Uterus (tissue), 4 donors: ENCODE results near the gene SLX4IP. TPM values are rescaled to one million over a fixed set of nuclear protein-coding genes. Genes with fewer than 3 reads are reported as not detected.

Source experiments
- DNase-seq, 2 donors: peaks; one replicate each; pipeline ENCODE4 v3.0.0-alpha.2; 2019 to 2020
- H3K27ac ChIP-seq, 2 donors: fragments of 200-600 bp; sonication (generic); 1 replicate in 1 of 2; 2 replicates in 1 of 2; pipeline ENCODE4 v1.5.1; 2016 to 2018
- H3K27me3 ChIP-seq, 2 donors: fragments of 200-600 bp; sonication (generic); one replicate each; pipeline ENCODE4 v1.5.1; 2018 to 2019; ENCODE audit warnings: control low read depth in 1 of 2
- H3K36me3 ChIP-seq, 2 donors: fragments of 200-600 bp; sonication (generic); one replicate each; pipeline ENCODE4 v1.5.1; 2019; ENCODE audit warnings: control low read depth in 1 of 2
- H3K4me1 ChIP-seq, 2 donors: fragments of 200-600 bp; sonication (generic); one replicate each; pipeline ENCODE4 v1.5.1; 2018 to 2019; ENCODE audit warnings: control low read depth in 1 of 2
- H3K4me3 ChIP-seq, 2 donors: fragments of 200-600 bp; sonication (generic); 1 replicate in 1 of 2; 2 replicates in 1 of 2; pipeline ENCODE4 v1.5.1; 2018 to 2019; ENCODE audit warnings: mild to moderate bottlenecking in 1 of 2
- H3K9me3 ChIP-seq, 2 donors: fragments of 200-600 bp; sonication (generic); one replicate each; pipeline ENCODE4 v1.5.1; 2019; ENCODE audit warnings: control low read depth in 1 of 2
- POLR2A ChIP-seq, 2 donors: fragments of 450-650 bp; IDR thresholded peaks; one replicate each; pipeline ENCODE4 v1.6.1; 2016; ENCODE audit warnings: antibody characterized with exemption in 2 of 2, mild to moderate bottlenecking in 1 of 2, moderate library complexity in 1 of 2
- intact Hi-C: fragments of 100-400 bp; cut with DNase I; formaldehyde crosslinking; loops from one replicate; pipeline ENCODE4 v1.15.1; 2023; ENCODE audit warnings: low total_unique reads
- total RNA-seq, 4 donors: library from RNA; depleted of rRNA in 3 of 4; stranded (reverse); fragments of >200 nt in 3 of 4; gene quantifications; one replicate each; pipeline versions ENCODE4 v1.1.0 to v1.2.4, GENCODE V29; 2014 to 2023
- TF ChIP-seq, protein P1 (sequence below), 4 experiments: fragments of 200-600 bp in 2 of 4; fragments of 450-650 bp in 2 of 4; sonication (generic) in 2 of 4; IDR thresholded peaks; one replicate each; pipeline ENCODE4 v1.5.1; 2016 to 2019; ENCODE audit warnings: antibody characterized with exemption in 4 of 4, mild to moderate bottlenecking in 2 of 4, moderate library complexity in 1 of 4
- donor health status: DM: yes; HTN: yes; CAD: no.

The SLX4IP gene
- total RNA-seq, 4 donors from 2014 or later, result 0.51 to 7.1 (median 2.0) TPM

DNA sequence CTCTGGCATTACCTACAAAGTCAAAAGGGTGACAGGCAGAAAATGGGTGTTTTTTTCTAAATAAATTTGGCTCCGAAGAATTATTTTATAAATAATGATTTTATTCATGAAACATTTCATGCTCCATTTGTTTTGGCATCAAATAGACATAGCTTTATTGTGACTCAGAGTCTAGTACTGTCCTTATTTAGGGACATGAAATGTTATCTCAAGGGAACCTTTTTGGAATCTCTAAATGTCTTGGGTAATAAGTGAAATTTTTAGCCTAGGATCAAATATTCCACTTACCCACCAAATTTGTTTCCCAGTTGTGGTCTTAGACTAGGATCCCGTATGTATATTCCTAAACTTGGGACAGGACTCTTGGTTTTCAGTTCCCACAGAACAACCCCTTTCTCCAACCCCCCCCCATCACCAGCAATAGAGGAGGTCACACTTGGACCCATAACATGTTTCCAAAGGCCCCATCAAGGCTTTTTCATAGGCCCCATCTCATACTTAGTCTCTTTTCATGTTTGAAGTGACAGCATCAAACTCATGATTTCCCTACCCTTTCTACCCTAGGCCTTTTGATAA lies 156.9 kb downstream of the SLX4IP start:
- Histone ChIP-seq H3K27ac (peak overlapping the region; percentile 31 to 36), H3K4me1 (no peaks in the 10 kb centered on the region), H3K27me3 (no peaks in the 10 kb centered on the region), H3K9me3 (no peaks in the 10 kb centered on the region), H3K4me3 (no peak overlapping the region), H3K36me3 (no peaks in the 10 kb centered on the region)
- TF ChIP-seq, protein P1, sequence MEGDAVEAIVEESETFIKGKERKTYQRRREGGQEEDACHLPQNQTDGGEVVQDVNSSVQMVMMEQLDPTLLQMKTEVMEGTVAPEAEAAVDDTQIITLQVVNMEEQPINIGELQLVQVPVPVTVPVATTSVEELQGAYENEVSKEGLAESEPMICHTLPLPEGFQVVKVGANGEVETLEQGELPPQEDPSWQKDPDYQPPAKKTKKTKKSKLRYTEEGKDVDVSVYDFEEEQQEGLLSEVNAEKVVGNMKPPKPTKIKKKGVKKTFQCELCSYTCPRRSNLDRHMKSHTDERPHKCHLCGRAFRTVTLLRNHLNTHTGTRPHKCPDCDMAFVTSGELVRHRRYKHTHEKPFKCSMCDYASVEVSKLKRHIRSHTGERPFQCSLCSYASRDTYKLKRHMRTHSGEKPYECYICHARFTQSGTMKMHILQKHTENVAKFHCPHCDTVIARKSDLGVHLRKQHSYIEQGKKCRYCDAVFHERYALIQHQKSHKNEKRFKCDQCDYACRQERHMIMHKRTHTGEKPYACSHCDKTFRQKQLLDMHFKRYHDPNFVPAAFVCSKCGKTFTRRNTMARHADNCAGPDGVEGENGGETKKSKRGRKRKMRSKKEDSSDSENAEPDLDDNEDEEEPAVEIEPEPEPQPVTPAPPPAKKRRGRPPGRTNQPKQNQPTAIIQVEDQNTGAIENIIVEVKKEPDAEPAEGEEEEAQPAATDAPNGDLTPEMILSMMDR (IDR thresholded peaks at IDR 0.05), result no peak
- no peak for TF ChIP-seq POLR2A (IDR thresholded peaks at IDR 0.05)
- DNase-seq, result no peak
- intact Hi-C loops, result no loop called here

- Histone ChIP-seq H3K27ac (no peak overlapping the region), H3K9me3 (no peaks in the 10 kb centered on the region), H3K36me3 (no peaks in the 10 kb centered on the region), H3K4me3 (no peak overlapping the region), H3K4me1 (no peaks in the 10 kb centered on the region), H3K27me3 (no peaks in the 10 kb centered on the region)
- intact Hi-C loops, result no loop called here
- no peak for DNase-seq
- TF ChIP-seq POLR2A (IDR thresholded peaks at IDR 0.05), result no peak
- TF ChIP-seq, protein P1 (IDR thresholded peaks at IDR 0.05), result no peak
These were observed 159.3 kb downstream of the SLX4IP start for GRCh38 chr20:10594296-10594868.

GRCh38 chr20:10595266-10595665 lies 160.2 kb downstream of the SLX4IP start:
- no peaks in the 10 kb centered on the region for H3K9me3 ChIP-seq
- no peaks in the 10 kb centered on the region for H3K4me1 ChIP-seq
- H3K4me3 ChIP-seq, result no peak overlapping the region
- no peaks in the 10 kb centered on the region for H3K27me3 ChIP-seq
- no peak for TF ChIP-seq POLR2A (IDR thresholded peaks at IDR 0.05)
- TF ChIP-seq, protein P1 (IDR thresholded peaks at IDR 0.05), result no peak
- intact Hi-C loops, result no loop called here
- no peaks in the 10 kb centered on the region for H3K36me3 ChIP-seq
- no peak for DNase-seq
- no peak overlapping the region for H3K27ac ChIP-seq

- no peaks in the 10 kb centered on the region for H3K4me1 ChIP-seq
- TF ChIP-seq, protein P1 (IDR thresholded peaks at IDR 0.05), result no peak
- TF ChIP-seq POLR2A (IDR thresholded peaks at IDR 0.05), result no peak
- intact Hi-C loops, result no loop called here
- no peak overlapping the region for H3K27ac ChIP-seq
- H3K9me3 ChIP-seq, result no peaks in the 10 kb centered on the region
- DNase-seq, result no peak
- no peaks in the 10 kb centered on the region for H3K36me3 ChIP-seq
- no peaks in the 10 kb centered on the region for H3K27me3 ChIP-seq
- H3K4me3 ChIP-seq, result no peak overlapping the region
These were observed 160.9 kb downstream of the SLX4IP start for GRCh38 chr20:10595985-10596384.

- no peak for DNase-seq
- no peaks in the 10 kb centered on the region for H3K36me3 ChIP-seq
- H3K4me1 ChIP-seq, result no peaks in the 10 kb centered on the region
- no peaks in the 10 kb centered on the region for H3K27me3 ChIP-seq
- H3K9me3 ChIP-seq, result no peaks in the 10 kb centered on the region
- intact Hi-C loops, result no loop called here
- TF ChIP-seq POLR2A (IDR thresholded peaks at IDR 0.05), result no peak
- TF ChIP-seq, protein P1 (IDR thresholded peaks at IDR 0.05), result no peak
- no peak overlapping the region for H3K27ac ChIP-seq
- H3K4me3 ChIP-seq, result no peak overlapping the region
These were observed 161.6 kb downstream of the SLX4IP start for GRCh38 chr20:10596710-10597121.
